Lung (tissue), 5 donors: Measurements from ENCODE around the gene CDKL1. TPM values are rescaled to one million over a fixed set of nuclear protein-coding genes. Genes with fewer than 3 reads are reported as not detected.

Experiments used
- polyA plus RNA-seq, 2 donors: library from polyadenylated mRNA; stranded (reverse); fragments of 200-250 nt; gene quantifications; one replicate each; pipeline ENCODE4 v1.2.1, GENCODE V29; 2013
- small RNA-seq: library from RNA; depleted of rRNA; stranded (forward); fragments of <200 nt; gene quantifications from one replicate; pipeline ENCODE3, GENCODE V24; 2014; ENCODE audit warnings: low replicate concordance
- total RNA-seq, 2 donors: library from RNA; depleted of rRNA in 1 of 2; stranded (reverse); fragments of >200 nt in 1 of 2; gene quantifications; one replicate each; pipeline ENCODE4 v1.2.1, GENCODE V29; 2014 to 2021
- donor health status: Bipolar disorder and iron deficiency.
- donor health status: healthy.
- donor health status: DM: yes; HTN: yes; CAD: no.

Gene CDKL1
- total and polyA plus RNA-seq, 4 donors: 3.8 to 28.2 (median 16.3) TPM

Small RNAs within 50 kb of the gene (small RNA-seq; reads per million reads assigned to genes)
- gene MIR4504: not detected

Other genes with a start within 250 kb of the CDKL1 start
- 10 to 100 TPM; 25.3 to 57.1 TPM for gene SOS2, start 165.3 kb downstream of the CDKL1 start, total RNA-seq
- gene SOS2, start 165.3 kb downstream of the CDKL1 start, polyA plus RNA-seq: 10 to 100 TPM in 1 of 2 donors, 1 to 10 TPM in 1; 6.8 to 13.0 TPM
- gene L2HGDH, start 84.7 kb downstream of the CDKL1 start, total RNA-seq: 1 to 10 TPM; 4.6 to 7.0 TPM
- gene L2HGDH, start 84.7 kb downstream of the CDKL1 start, polyA plus RNA-seq: 1 to 10 TPM; 1.5 to 2.9 TPM
- 10 to 100 TPM in 1 of 2 donors, 1 to 10 TPM in 1; 9.9 to 19.0 TPM for gene DMAC2L, start 84.6 kb downstream of the CDKL1 start, total RNA-seq
- 10 to 100 TPM; 16.9 to 21.7 TPM for gene DMAC2L, start 84.6 kb downstream of the CDKL1 start, polyA plus RNA-seq
- 100 to 1,000 TPM in 1 of 2 donors, 10 to 100 TPM in 1; 40.9 to 105 TPM for gene MAP4K5, start 135.7 kb upstream of the CDKL1 start, total RNA-seq
- 10 to 100 TPM; 12.4 to 19.5 TPM for gene MAP4K5, start 135.7 kb upstream of the CDKL1 start, polyA plus RNA-seq
- 1 to 10 TPM; 5.9 to 8.7 TPM for gene ATL1, start 163.3 kb upstream of the CDKL1 start, total RNA-seq
- gene ATL1, start 163.3 kb upstream of the CDKL1 start, polyA plus RNA-seq: 1 to 10 TPM; 2.0 to 3.6 TPM